Nephron (organoid): ENCODE measurements around the gene NT5DC2.

Experiments
- H3K27ac Mint-ChIP-seq, 3 experiments: 2 replicates each; pipeline ENCODE4 v1.8.0; 2020; ENCODE audit warnings: mixed read lengths in 3 of 3, mild to moderate bottlenecking in 2 of 3, moderate library complexity in 1 of 3
- H3K27me3 Mint-ChIP-seq: 2 replicates; pipeline ENCODE4 v1.8.0; 2021; ENCODE audit warnings: low read depth, mild to moderate bottlenecking, moderate library complexity, mixed read lengths
- H3K36me3 Mint-ChIP-seq: 2 replicates; pipeline ENCODE4 v1.8.0; 2020; ENCODE audit warnings: low read depth, mixed read lengths
- H3K4me1 Mint-ChIP-seq: 2 replicates; pipeline ENCODE4 v1.8.0; 2020; ENCODE audit warnings: mixed read lengths
- H3K4me3 Mint-ChIP-seq, 3 experiments: 2 replicates each; pipeline ENCODE4 v1.8.0; 2020; ENCODE audit warnings: mild to moderate bottlenecking in 3 of 3, mixed read lengths in 3 of 3, moderate library complexity in 2 of 3
- H3K9me3 Mint-ChIP-seq: 2 replicates; pipeline ENCODE4 v1.8.0; 2020; ENCODE audit warnings: mixed read lengths
- CTCF ChIP-seq, 3 experiments: fragments of 200-600 bp; sonication (generic); IDR thresholded peaks; one replicate each; pipeline ENCODE4 v1.5.0; 2021; ENCODE audit warnings: antibody characterized with exemption in 3 of 3; ENCODE audit not compliant: unreplicated experiment in 3 of 3

NT5DC2 gene

GRCh38 chr3:52512105-52512504 lies 21.6 kb downstream of the NT5DC2 start:
- TF ChIP-seq CTCF (IDR thresholded peaks at IDR 0.05; ENCODE audit: unreplicated experiment in 3 of 3), result no peak
- Mint-ChIP-seq H3K9me3 (no peaks in the 10 kb centered on the region), H3K27ac (no peak overlapping the region), H3K27me3 (peaks cover 14% of the 10 kb centered on the region), H3K4me1 (no peaks in the 10 kb centered on the region), H3K4me3 (no peak overlapping the region), H3K36me3 (no peaks in the 10 kb centered on the region)

GRCh38 chr3:52511509-52511908 lies 22.1 kb downstream of the NT5DC2 start:
- Mint-ChIP-seq H3K27ac (no peak overlapping the region), H3K27me3 (peaks cover 14% of the 10 kb centered on the region), H3K4me1 (no peaks in the 10 kb centered on the region), H3K36me3 (no peaks in the 10 kb centered on the region), H3K9me3 (no peaks in the 10 kb centered on the region), H3K4me3 (no peak overlapping the region)
- TF ChIP-seq CTCF (IDR thresholded peaks at IDR 0.05; ENCODE audit: unreplicated experiment in 3 of 3), result no peak

GRCh38 chr3:52509753-52510328 lies 23.8 kb downstream of the NT5DC2 start:
- no peak for TF ChIP-seq CTCF (IDR thresholded peaks at IDR 0.05; ENCODE audit: unreplicated experiment in 3 of 3)
- H3K4me3 Mint-ChIP-seq, result no peak overlapping the region
- no peaks in the 10 kb centered on the region for H3K9me3 Mint-ChIP-seq
- H3K27me3 Mint-ChIP-seq, result peaks cover 11% of the 10 kb centered on the region
- no peaks in the 10 kb centered on the region for H3K4me1 Mint-ChIP-seq
- no peaks in the 10 kb centered on the region for H3K36me3 Mint-ChIP-seq
- no peak overlapping the region for H3K27ac Mint-ChIP-seq

GRCh38 chr3:52507359-52507758 lies 26.3 kb downstream of the NT5DC2 start:
- Mint-ChIP-seq H3K36me3 (no peaks in the 10 kb centered on the region), H3K4me3 (no peak overlapping the region), H3K4me1 (no peaks in the 10 kb centered on the region), H3K27ac (no peak overlapping the region), H3K27me3 (peaks cover 11% of the 10 kb centered on the region), H3K9me3 (no peaks in the 10 kb centered on the region)
- TF ChIP-seq CTCF (IDR thresholded peaks at IDR 0.05; ENCODE audit: unreplicated experiment in 3 of 3), result no peak

GRCh38 chr3:52506266-52506966 lies 27.2 kb downstream of the NT5DC2 start:
- Mint-ChIP-seq H3K4me3 (no peak overlapping the region), H3K27ac (no peak overlapping the region), H3K9me3 (no peaks in the 10 kb centered on the region), H3K36me3 (no peaks in the 10 kb centered on the region), H3K4me1 (no peaks in the 10 kb centered on the region), H3K27me3 (peaks cover 11% of the 10 kb centered on the region)
- TF ChIP-seq CTCF (IDR thresholded peaks at IDR 0.05; ENCODE audit: unreplicated experiment in 3 of 3), result no peak

GRCh38 chr3:52504977-52505376 lies 28.7 kb downstream of the NT5DC2 start:
- Mint-ChIP-seq H3K27ac (no peak overlapping the region), H3K9me3 (no peaks in the 10 kb centered on the region), H3K27me3 (peaks cover 6% of the 10 kb centered on the region), H3K36me3 (no peaks in the 10 kb centered on the region), H3K4me1 (no peaks in the 10 kb centered on the region), H3K4me3 (no peak overlapping the region)
- TF ChIP-seq CTCF (IDR thresholded peaks at IDR 0.05; ENCODE audit: unreplicated experiment in 3 of 3), result no peak
